Measurements from ENCODE around the gene BAAT.
"Not testable (repeated sequence)": the region's sequence is repeated elsewhere in the genome, so short reads cannot be mapped to it uniquely, and the experiment has no call there.

Gene BAAT

GRCh38 chr9:101359679-101360078, 25.1 kb downstream of the BAAT start:
- no peak for DNase-seq

- no peak for DNase-seq
These were observed 28.2 kb downstream of the BAAT start for GRCh38 chr9:101356619-101357018.

- DNase-seq: no peak
These were observed 29.8 kb downstream of the BAAT start for GRCh38 chr9:101354765-101355708.

GRCh38 chr9:101354143-101354764, 30.6 kb downstream of the BAAT start:
- DNase-seq: no peak

GRCh38 chr9:101353683-101354082, 31.1 kb downstream of the BAAT start:
- no peak for DNase-seq

GRCh38 chr9:101352892-101353463, 31.8 kb downstream of the BAAT start:
- no peak for DNase-seq

- DNase-seq: no peak
These were observed 34.5 kb downstream of the BAAT start for GRCh38 chr9:101350285-101350684.

GRCh38 chr9:101342595-101342994, 42.2 kb downstream of the BAAT start:
- DNase-seq: no peak

- DNase-seq: no peak
These were observed 42.8 kb downstream of the BAAT start for GRCh38 chr9:101341958-101342357.

- DNase-seq: no peak
These were observed 47.6 kb downstream of the BAAT start for GRCh38 chr9:101337237-101337636.

GRCh38 chr9:101336091-101336490, 48.7 kb downstream of the BAAT start:
- no peak for DNase-seq

GRCh38 chr9:101333926-101334702, 50.7 kb downstream of the BAAT start:
- DNase-seq: no peak

- no peak for DNase-seq
These were observed 51.3 kb downstream of the BAAT start for GRCh38 chr9:101333490-101333889.

GRCh38 chr9:101332362-101332761, 52.4 kb downstream of the BAAT start:
- no peak for DNase-seq

GRCh38 chr9:101327422-101327909, 57.3 kb downstream of the BAAT start:
- DNase-seq: not testable (repeated sequence)

GRCh38 chr9:101326501-101326900, 58.3 kb downstream of the BAAT start:
- no peak for DNase-seq

- DNase-seq: no peak
These were observed 58.8 kb downstream of the BAAT start for GRCh38 chr9:101326035-101326434.

- no peak for DNase-seq
These were observed 59.8 kb downstream of the BAAT start for GRCh38 chr9:101325053-101325452.

- DNase-seq: no peak
These were observed 60.5 kb downstream of the BAAT start for GRCh38 chr9:101324245-101324804.

- DNase-seq: no peak
These were observed 61.7 kb downstream of the BAAT start for GRCh38 chr9:101323129-101323528.

GRCh38 chr9:101317735-101318134, 67.1 kb downstream of the BAAT start:
- DNase-seq: no peak

- DNase-seq: no peak
These were observed 69.7 kb downstream of the BAAT start for GRCh38 chr9:101315112-101315450.

GRCh38 chr9:101312661-101313060, 72.1 kb downstream of the BAAT start:
- no peak for DNase-seq

All from SW 1271 (cell line).